Hypothalamus (tissue), 51 donors: ENCODE data around the gene GARIN1A.

ENCODE experiments used
- DNase-seq, 51 donors: peaks; one replicate each; lab custom pipeline; 2025; lab: John Stamatoyannopoulos, UW

Gene GARIN1A

DNA sequence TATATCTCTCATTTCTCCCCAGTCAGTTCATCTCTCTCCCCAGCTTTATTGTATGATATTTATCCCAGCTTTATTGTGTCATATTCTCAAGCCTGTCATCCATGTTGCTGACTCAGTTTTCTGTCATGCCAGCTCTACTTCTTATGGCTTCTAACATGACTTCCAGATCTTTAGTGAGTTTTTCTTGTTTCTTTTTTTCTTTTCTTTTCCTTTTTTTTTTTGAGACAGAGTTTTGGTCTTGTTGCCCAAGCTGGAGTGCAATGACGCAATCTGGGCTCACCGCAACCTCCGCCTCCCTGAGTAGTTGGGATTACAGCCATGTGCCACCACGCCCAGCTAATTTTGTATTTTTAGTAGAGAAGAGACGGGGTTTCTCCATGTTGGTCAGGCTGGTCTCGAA is 38.4 kb downstream of the GARIN1A start:
- no peak for DNase-seq

DNA sequence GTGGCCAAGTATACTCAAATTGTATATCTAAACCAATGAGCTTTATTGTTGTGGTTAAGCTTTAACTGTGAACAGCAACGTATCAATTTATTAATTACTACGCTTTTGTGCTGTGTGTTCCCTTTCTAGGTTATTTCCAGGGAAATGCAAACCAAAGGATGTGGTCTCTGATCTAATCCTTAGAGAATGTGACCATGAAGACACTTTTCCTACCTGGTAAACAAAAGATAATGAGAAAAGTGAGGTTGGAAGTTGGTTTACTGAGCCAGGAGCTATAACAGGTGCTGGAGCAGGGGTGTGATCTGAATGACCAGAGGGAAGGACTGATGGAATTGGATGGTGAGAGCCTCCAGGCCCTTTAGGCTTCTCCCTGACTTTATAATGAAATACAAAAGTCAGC is 41.7 kb downstream of the GARIN1A start:
- no peak for DNase-seq

DNA sequence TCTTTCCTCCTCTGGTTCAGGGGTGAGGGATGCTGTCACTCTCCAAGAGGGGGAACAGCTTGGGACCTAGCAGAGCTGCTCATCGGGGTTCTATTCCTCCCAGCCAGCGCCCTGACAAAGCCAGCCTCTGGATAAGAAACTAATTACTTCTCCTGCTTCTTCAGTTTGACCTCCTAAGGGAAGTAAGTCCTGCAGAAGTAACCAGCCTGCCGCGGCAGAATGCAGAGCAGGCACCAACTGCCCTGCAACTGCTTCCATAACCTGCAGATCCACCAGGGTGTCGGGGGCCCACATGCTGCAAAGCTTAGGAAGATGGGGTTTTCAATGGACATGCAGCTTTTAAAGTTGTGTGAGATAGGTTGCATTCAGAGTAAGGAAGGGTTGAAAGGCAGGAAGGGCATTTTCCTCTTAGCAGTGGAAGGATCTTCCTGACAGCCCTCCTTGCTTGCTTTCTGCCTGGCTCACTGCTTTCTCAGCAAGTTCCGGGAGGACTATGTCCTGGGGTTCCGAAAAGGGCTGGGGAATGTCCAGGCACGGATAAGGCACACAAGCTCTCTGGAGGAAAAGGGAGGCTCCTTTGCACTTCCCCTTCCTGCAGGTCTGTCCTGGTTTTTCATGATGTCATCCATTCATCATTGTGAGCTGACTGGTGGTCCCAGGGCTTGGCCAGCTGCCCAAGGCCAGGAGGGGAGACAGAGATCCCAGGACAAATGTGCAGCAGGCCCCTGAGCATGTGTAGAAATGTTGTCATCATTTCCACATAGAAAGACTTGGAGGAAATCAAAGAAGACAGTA is 42.8 kb downstream of the GARIN1A start:
- DNase-seq: no peak

- no peak for DNase-seq
Measured at GRCh38 chr7:128718967-128719642, 47.0 kb downstream of the GARIN1A start.

DNA sequence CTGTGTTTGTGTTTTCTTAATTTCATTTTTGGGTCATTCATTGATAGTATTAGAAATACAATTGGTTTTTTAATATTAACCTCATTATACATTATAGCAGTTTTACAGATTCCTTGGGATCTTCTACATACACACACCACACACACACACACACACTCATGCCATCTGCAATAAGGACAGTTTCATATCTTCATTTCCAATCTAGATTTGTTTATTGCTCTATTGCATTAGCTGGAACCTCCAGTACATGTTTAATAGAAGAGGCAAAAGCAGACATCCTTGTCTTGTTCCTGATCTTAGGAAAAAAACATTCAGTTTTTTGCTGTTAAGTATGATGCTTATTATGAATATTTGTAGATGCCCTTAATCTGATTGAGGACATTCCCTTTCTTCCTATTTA is 49.3 kb downstream of the GARIN1A start:
- DNase-seq: no peak
